HG03159 (cell line): ENCODE results near the gene CNDP2.
"Not testable (repeated sequence)": the region's sequence is repeated elsewhere in the genome, so short reads cannot be mapped to it uniquely, and the experiment has no call there.

Experiments
- ATAC-seq: cut with Tn5 transposase; IDR thresholded peaks from one replicate; pipeline ENCODE4 v1.9.1; 2021; ENCODE audit warnings: mild to moderate bottlenecking, moderate library complexity; ENCODE audit not compliant: unreplicated experiment

CNDP2 gene

GRCh38 chr18:74515620-74516231 is 19.6 kb downstream of the CNDP2 start:
- ATAC-seq = no peak

GRCh38 chr18:74516271-74517235 is 20.4 kb downstream of the CNDP2 start:
- no peak for ATAC-seq

- no peak for ATAC-seq
These were observed 21.1 kb downstream of the CNDP2 start for GRCh38 chr18:74517236-74517630.

GRCh38 chr18:74518456-74519295 is 22.5 kb downstream of the CNDP2 start:
- no peak for ATAC-seq

GRCh38 chr18:74519320-74520095 is 23.3 kb downstream of the CNDP2 start:
- no peak for ATAC-seq

GRCh38 chr18:74520096-74520833 is 24.1 kb downstream of the CNDP2 start:
- ATAC-seq = no peak

- ATAC-seq = no peak
These were observed 25.0 kb downstream of the CNDP2 start for GRCh38 chr18:74521068-74521725.

GRCh38 chr18:74522635-74523548 is 26.7 kb downstream of the CNDP2 start:
- ATAC-seq = no peak

- no peak for ATAC-seq
These were observed 27.9 kb downstream of the CNDP2 start for GRCh38 chr18:74524097-74524496.

GRCh38 chr18:74524915-74525314 is 28.8 kb downstream of the CNDP2 start:
- not testable (repeated sequence) for ATAC-seq

GRCh38 chr18:74525741-74526140 is 29.6 kb downstream of the CNDP2 start:
- ATAC-seq = no peak

- ATAC-seq = no peak
These were observed 30.3 kb downstream of the CNDP2 start for GRCh38 chr18:74526488-74526887.

- ATAC-seq = peak; percentile 68
These were observed 32.3 kb downstream of the CNDP2 start for GRCh38 chr18:74528478-74528877.

- peak; percentile 6 for ATAC-seq
These were observed 32.8 kb downstream of the CNDP2 start for GRCh38 chr18:74528913-74529312.

GRCh38 chr18:74529378-74529777 is 33.2 kb downstream of the CNDP2 start:
- ATAC-seq = no peak

- no peak for ATAC-seq
These were observed 33.8 kb downstream of the CNDP2 start for GRCh38 chr18:74529811-74530583.

- no peak for ATAC-seq
These were observed 34.4 kb downstream of the CNDP2 start for GRCh38 chr18:74530584-74530862.

GRCh38 chr18:74531043-74531442 is 34.9 kb downstream of the CNDP2 start:
- no peak for ATAC-seq
